GM13977 (cell line): Measurements from ENCODE around the gene RNF208.

Experiments
- DNase-seq: peaks from one replicate; pipeline ENCODE4 v3.0.0; 2012; ENCODE audit warnings: low spot score
- in situ Hi-C: fragments of 300-500 bp; cut with MboI; formaldehyde crosslinking; loops from one replicate; pipeline ENCODE4 v1.12.0; 2022; ENCODE audit warnings: low sequenced_read_pairs, low pct_unique_long_range_greater_than_20kb, mixed read lengths, inconsistent platforms; ENCODE audit not compliant: unreplicated experiment
- TF ChIP-seq, protein P1 (sequence below): IDR thresholded peaks from 2 replicates; pipeline ENCODE4 v1.5.1; 2012; ENCODE audit warnings: mild to moderate bottlenecking, control low read depth; ENCODE audit not compliant: insufficient read depth; ENCODE audit errors: extremely low read depth, missing control alignments

The RNF208 gene

DNA sequence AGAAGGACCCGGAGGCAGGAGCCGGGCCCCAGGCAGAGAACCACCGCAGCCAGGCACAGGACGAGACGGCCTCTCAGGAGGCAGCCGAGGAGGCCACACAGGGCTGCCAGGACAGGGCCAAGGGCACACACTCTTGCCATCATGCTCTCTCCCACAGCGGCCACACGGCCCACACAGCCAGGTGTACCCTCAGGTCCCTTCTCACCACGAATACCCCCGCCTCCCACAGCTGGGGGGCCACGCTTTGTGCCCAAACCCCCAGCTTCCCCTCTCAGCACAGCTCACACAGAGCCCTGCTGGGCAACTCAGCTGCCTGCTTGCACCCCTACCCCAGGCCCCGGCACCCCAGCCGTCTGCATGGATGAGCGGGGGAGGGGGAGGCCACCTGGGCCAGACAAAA, 28.3 kb downstream of the RNF208 start:
- TF ChIP-seq, protein P1, sequence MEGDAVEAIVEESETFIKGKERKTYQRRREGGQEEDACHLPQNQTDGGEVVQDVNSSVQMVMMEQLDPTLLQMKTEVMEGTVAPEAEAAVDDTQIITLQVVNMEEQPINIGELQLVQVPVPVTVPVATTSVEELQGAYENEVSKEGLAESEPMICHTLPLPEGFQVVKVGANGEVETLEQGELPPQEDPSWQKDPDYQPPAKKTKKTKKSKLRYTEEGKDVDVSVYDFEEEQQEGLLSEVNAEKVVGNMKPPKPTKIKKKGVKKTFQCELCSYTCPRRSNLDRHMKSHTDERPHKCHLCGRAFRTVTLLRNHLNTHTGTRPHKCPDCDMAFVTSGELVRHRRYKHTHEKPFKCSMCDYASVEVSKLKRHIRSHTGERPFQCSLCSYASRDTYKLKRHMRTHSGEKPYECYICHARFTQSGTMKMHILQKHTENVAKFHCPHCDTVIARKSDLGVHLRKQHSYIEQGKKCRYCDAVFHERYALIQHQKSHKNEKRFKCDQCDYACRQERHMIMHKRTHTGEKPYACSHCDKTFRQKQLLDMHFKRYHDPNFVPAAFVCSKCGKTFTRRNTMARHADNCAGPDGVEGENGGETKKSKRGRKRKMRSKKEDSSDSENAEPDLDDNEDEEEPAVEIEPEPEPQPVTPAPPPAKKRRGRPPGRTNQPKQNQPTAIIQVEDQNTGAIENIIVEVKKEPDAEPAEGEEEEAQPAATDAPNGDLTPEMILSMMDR, result no peak
- no peak for DNase-seq
- in situ Hi-C loops, result no loop called here

DNA sequence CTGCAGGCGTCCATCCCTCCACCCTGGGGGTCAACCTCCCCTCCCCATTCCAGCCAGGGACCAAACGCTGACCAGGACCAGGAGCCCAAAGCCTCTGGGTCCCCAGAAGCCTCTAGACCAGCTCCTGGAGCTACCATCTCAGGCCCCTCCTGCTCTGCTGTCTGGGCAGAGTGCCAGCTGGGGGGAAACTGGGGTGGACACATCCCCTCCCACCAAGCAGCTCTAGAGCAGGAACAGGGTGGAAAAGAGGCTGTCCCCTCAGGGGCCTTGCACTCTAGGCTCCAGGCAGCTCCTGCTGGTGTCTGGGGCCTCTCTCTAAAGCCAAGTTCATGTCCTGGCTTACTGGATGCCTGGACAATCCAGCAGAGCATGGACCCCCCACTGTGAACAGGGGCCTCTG, 29.2 kb downstream of the RNF208 start:
- TF ChIP-seq, protein P1, result no peak
- no peak for DNase-seq
- in situ Hi-C loops, result no loop called here

DNA sequence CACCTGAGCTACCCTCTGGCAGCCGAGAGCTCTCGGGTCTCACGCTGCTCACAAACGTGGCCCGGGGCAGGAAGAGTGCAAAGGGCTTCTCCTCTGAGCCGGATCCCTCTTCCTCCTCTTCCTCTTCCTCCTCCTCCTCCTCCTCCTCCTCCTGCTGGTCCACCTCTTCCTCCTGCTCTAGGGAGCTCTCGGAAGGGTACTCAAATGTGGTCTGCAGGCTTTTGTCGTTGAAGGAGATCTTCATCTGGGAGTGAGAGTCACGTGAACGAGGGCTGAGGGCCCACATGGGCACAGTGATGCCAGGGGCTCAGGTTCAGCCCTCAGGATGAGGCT, 29.6 kb downstream of the RNF208 start:
- DNase-seq, result no peak
- in situ Hi-C loops, result no loop called here
- TF ChIP-seq, protein P1, result no peak

DNA sequence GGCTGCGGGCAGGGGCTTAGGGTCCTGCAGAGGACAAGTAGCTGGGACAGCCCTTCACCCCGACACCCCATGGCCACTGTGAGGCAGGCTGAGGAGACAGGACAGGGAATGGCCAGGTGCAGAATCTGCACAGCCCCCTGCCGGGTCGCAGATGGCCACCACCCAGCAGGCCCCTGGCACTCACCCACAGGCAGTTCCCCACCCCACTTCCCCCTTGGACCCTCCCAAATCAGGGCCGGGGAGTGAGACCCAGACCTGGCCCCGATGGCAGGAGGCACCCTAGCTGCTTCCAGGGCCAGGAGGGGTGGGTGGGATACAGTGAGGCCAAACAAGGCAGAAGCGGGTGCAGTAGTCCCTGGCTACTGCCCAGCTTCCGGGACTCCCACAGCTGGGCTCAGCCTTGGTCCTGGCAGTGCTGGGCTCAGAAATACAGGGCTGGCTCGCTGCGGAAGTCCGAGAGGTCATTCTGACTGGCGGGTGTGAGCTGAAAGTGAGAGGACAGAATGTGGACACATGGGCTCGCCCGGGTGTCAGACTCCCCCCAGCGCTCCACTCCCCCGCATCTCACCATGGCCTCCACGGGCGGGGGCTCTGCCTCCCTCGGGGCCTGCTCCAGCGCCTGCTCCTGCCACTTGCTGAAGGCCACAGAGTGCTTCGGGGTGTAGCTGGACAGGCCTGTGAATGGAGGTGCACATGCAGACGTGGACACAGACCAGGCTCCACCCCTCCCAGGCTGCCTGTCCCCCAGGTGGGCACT, 30.2 kb downstream of the RNF208 start:
- no peak for DNase-seq
- TF ChIP-seq, protein P1, result no peak
- in situ Hi-C loops, result no loop called here

DNA sequence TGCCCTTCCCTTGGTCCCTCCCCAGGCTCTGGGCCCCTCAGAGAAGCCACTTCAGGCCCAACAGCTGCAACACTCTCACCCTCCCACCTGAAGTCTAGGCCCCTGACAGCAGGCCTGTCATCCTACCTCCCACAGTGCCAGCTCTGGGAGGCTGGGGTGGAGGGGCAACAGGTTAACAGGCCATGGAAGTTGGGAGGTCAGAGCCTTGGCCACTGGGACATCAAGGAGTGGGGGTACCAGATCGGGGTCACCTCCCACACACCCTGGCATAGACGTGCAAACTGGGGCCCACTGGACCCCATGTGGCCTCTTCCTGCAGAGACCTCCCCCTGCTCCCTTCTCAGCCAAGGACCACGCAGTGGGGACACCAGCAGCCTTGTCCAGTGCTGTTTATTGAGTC, 30.8 kb downstream of the RNF208 start:
- in situ Hi-C loops, result no loop called here
- DNase-seq, result no peak
- TF ChIP-seq, protein P1, result no peak

DNA sequence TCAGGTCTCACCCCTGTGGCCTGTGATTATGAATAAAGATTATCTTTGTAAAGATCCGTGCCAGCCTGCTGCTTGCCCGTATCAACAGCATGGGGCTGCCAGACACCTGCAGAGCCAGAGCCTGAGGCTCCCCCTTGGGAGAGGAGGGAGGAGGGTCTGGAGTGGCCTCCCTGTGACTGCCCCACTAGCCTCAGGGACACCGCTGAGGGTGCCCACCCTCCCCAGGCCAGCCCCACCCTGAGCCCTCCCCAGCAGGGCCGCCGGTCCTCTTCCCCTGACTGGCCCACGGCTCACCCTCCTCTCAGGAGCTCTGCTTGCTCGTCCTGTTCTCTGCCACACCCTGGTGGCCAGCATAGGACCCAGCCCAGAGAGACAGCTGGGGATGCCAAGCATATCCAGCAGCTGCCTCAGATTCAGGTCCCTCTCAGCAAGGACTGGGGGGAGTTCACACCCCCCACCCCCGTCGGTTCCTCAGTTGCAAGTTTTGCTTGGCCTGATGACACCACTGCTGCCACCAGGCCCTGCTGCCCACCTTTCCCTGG, 31.7 kb downstream of the RNF208 start:
- in situ Hi-C loops, result no loop called here
- no peak for DNase-seq
- TF ChIP-seq, protein P1, result no peak
